ENCODE measurements around the gene TMBIM6.

Gene TMBIM6

GRCh38 chr12:49792976-49793580, 51.7 kb downstream of the TMBIM6 start:
- no peak overlapping the region for H2BK5ac ChIP-seq (ENCODE audit: low read length)
- H3K36me3 ChIP-seq (ENCODE audit: control insufficient read depth, insufficient read depth, low read length), result no peaks in the 10 kb centered on the region
- H3K23ac ChIP-seq (ENCODE audit: low read length), result no peak overlapping the region
- no peak overlapping the region for H3K4me2 ChIP-seq (ENCODE audit: low read length)
- no peaks in the 10 kb centered on the region for H3K79me1 ChIP-seq (ENCODE audit: low read length)
- H2AK5ac ChIP-seq (ENCODE audit: low read length), result no peak overlapping the region
- H2BK120ac ChIP-seq (ENCODE audit: low read depth, low read length), result no peak overlapping the region
- no peak overlapping the region for H3K56ac ChIP-seq (ENCODE audit: low read length)
- H3K4me3 ChIP-seq (ENCODE audit: low read length), result no peak overlapping the region
- H3K18ac ChIP-seq (ENCODE audit: low read length), result no peak overlapping the region
- H2BK15ac ChIP-seq (replicated peaks; ENCODE audit: low read depth), result no peak overlapping the region
- no peak overlapping the region for H3K4ac ChIP-seq (ENCODE audit: low read depth, low read length)
- H4K5ac ChIP-seq (ENCODE audit: low read length), result no peak overlapping the region
- H3K27ac ChIP-seq (ENCODE audit: low read depth, low read length), result no peak overlapping the region
- DNase-seq, result no peak
- H4K8ac ChIP-seq (ENCODE audit: low read depth, low read length), result no peak overlapping the region
- no CpG with 5 or more reads among the region's 11 CpGs for WGBS (ENCODE audit: extremely low coverage, insufficient coverage, low lambda C conversion rate)
- H3K9ac ChIP-seq (ENCODE audit: low read length), result no peak overlapping the region
- no peaks in the 10 kb centered on the region for H3K27me3 ChIP-seq (ENCODE audit: insufficient read depth, low read length, poor library complexity)
- no peaks in the 10 kb centered on the region for H3K79me2 ChIP-seq (ENCODE audit: control insufficient read depth, insufficient read depth, low read length)
- no peaks in the 10 kb centered on the region for H3K4me1 ChIP-seq (ENCODE audit: control insufficient read depth, low read depth, low read length)

- Histone ChIP-seq H3K79me1 (ENCODE audit: low read length) (no peaks in the 10 kb centered on the region), H3K4me2 (ENCODE audit: low read length) (no peak overlapping the region), H3K56ac (ENCODE audit: low read length) (no peak overlapping the region), H3K18ac (ENCODE audit: low read length) (no peak overlapping the region), H4K8ac (ENCODE audit: low read depth, low read length) (no peak overlapping the region), H3K36me3 (ENCODE audit: control insufficient read depth, insufficient read depth, low read length) (no peaks in the 10 kb centered on the region), H2BK120ac (ENCODE audit: low read depth, low read length) (no peak overlapping the region), H3K79me2 (ENCODE audit: control insufficient read depth, insufficient read depth, low read length) (no peaks in the 10 kb centered on the region), H3K27me3 (ENCODE audit: insufficient read depth, low read length, poor library complexity) (no peaks in the 10 kb centered on the region), H3K9ac (ENCODE audit: low read length) (no peak overlapping the region), H3K27ac (ENCODE audit: low read depth, low read length) (no peak overlapping the region), H3K4me3 (ENCODE audit: low read length) (no peak overlapping the region), H4K5ac (ENCODE audit: low read length) (no peak overlapping the region), H3K4me1 (ENCODE audit: control insufficient read depth, low read depth, low read length) (no peaks in the 10 kb centered on the region), H3K4ac (ENCODE audit: low read depth, low read length) (no peak overlapping the region), H3K23ac (ENCODE audit: low read length) (no peak overlapping the region), H2BK5ac (ENCODE audit: low read length) (no peak overlapping the region), H2BK15ac (replicated peaks; ENCODE audit: low read depth) (no peak overlapping the region), H2AK5ac (ENCODE audit: low read length) (no peak overlapping the region)
- DNase-seq, result no peak
- WGBS (ENCODE audit: extremely low coverage, insufficient coverage, low lambda C conversion rate), result no CpG with 5 or more reads among the region's 9 CpGs
These were observed 52.3 kb downstream of the TMBIM6 start for GRCh38 chr12:49793620-49794019.

DNA sequence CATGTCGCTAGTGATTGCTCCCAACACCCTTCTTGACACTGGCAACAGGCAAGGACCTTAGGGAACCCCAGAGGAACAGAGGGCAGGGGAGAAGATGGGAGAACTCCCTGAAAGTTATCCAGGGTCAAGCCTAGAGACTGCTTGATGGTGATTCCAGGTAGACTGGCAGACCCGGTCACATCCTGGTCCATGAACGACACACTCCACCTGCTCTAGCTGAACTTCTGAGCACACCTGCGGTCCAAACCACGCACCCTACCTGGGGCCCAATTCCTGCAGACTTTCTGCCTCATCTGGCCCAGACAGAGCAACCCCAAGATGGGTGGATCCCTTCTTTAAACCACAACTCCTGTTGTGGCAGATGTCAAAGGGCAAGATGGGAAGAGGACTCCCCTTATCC, 52.7 kb downstream of the TMBIM6 start:
- Histone ChIP-seq H3K27ac (ENCODE audit: low read depth, low read length) (no peak overlapping the region), H3K27me3 (ENCODE audit: insufficient read depth, low read length, poor library complexity) (no peaks in the 10 kb centered on the region), H3K4me3 (ENCODE audit: low read length) (no peak overlapping the region), H3K4me1 (ENCODE audit: control insufficient read depth, low read depth, low read length) (no peaks in the 10 kb centered on the region), H3K4ac (ENCODE audit: low read depth, low read length) (no peak overlapping the region), H3K4me2 (ENCODE audit: low read length) (no peak overlapping the region), H2BK5ac (ENCODE audit: low read length) (no peak overlapping the region), H2BK120ac (ENCODE audit: low read depth, low read length) (no peak overlapping the region), H3K79me1 (ENCODE audit: low read length) (no peaks in the 10 kb centered on the region), H3K56ac (ENCODE audit: low read length) (no peak overlapping the region), H2AK5ac (ENCODE audit: low read length) (no peak overlapping the region), H3K23ac (ENCODE audit: low read length) (no peak overlapping the region), H2BK15ac (replicated peaks; ENCODE audit: low read depth) (no peak overlapping the region), H4K5ac (ENCODE audit: low read length) (no peak overlapping the region), H3K9ac (ENCODE audit: low read length) (no peak overlapping the region), H4K8ac (ENCODE audit: low read depth, low read length) (no peak overlapping the region), H3K79me2 (ENCODE audit: control insufficient read depth, insufficient read depth, low read length) (no peaks in the 10 kb centered on the region), H3K36me3 (ENCODE audit: control insufficient read depth, insufficient read depth, low read length) (no peaks in the 10 kb centered on the region), H3K18ac (ENCODE audit: low read length) (no peak overlapping the region)
- WGBS (ENCODE audit: extremely low coverage, insufficient coverage, low lambda C conversion rate), result no CpG with 5 or more reads among the region's 5 CpGs
- no peak for DNase-seq

DNA sequence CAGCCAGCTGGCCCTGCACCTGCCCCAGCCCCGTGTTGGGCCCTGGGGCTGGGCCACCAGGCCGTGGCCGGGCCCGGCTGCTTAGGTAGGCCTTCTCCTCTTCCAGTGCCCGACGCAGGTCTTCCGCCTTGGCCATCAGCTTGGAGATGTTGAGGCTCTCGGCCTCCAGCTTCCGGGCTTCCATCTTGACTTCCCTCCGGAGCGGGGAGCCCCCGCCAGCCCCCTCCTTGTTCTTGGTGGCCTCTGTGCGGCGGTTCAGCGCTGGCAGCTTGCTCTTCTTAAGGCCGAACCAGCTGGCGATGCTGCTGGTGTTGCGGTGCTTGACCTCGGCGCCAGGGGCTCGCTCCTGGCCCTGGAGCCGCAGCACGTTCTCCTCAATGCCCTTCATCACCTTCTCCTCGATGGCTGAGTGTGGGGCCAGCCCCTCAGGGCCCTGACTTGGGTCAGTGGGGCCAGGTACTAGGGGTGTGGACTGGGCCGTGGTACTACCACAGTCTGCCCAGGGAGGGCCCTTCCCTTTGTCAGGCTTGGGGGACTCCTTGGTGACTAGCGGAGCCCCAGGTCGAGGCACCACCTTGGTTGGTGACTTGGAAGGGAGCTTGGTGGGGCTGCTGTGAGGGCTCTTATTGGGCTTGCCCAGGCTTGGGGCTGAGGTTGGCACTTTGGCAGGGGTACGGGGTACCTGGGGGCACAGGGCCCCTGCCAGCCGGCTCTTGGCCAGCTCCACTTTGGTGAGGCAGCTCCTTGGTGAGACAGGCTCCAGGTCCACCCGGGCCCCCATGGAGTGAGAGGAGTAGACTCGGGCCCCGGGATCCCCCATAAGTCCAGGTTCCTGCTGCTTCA, 53.7 kb downstream of the TMBIM6 start:
- Histone ChIP-seq H3K23ac (ENCODE audit: low read length) (no peak overlapping the region), H3K4me1 (ENCODE audit: control insufficient read depth, low read depth, low read length) (no peaks in the 10 kb centered on the region), H3K79me2 (ENCODE audit: control insufficient read depth, insufficient read depth, low read length) (no peaks in the 10 kb centered on the region), H3K4me2 (ENCODE audit: low read length) (no peak overlapping the region), H2BK5ac (ENCODE audit: low read length) (no peak overlapping the region), H3K27me3 (ENCODE audit: insufficient read depth, low read length, poor library complexity) (no peaks in the 10 kb centered on the region), H4K5ac (ENCODE audit: low read length) (no peak overlapping the region), H3K27ac (ENCODE audit: low read depth, low read length) (no peak overlapping the region), H3K9ac (ENCODE audit: low read length) (no peak overlapping the region), H4K8ac (ENCODE audit: low read depth, low read length) (no peak overlapping the region), H3K79me1 (ENCODE audit: low read length) (no peaks in the 10 kb centered on the region), H2AK5ac (ENCODE audit: low read length) (no peak overlapping the region), H3K4ac (ENCODE audit: low read depth, low read length) (no peak overlapping the region), H3K56ac (ENCODE audit: low read length) (no peak overlapping the region), H2BK15ac (replicated peaks; ENCODE audit: low read depth) (no peak overlapping the region), H3K18ac (ENCODE audit: low read length) (no peak overlapping the region), H3K36me3 (ENCODE audit: control insufficient read depth, insufficient read depth, low read length) (no peaks in the 10 kb centered on the region), H2BK120ac (ENCODE audit: low read depth, low read length) (no peak overlapping the region), H3K4me3 (ENCODE audit: low read length) (no peak overlapping the region)
- no peak for DNase-seq
- no CpG with 5 or more reads among the region's 32 CpGs for WGBS (ENCODE audit: extremely low coverage, insufficient coverage, low lambda C conversion rate)

DNA sequence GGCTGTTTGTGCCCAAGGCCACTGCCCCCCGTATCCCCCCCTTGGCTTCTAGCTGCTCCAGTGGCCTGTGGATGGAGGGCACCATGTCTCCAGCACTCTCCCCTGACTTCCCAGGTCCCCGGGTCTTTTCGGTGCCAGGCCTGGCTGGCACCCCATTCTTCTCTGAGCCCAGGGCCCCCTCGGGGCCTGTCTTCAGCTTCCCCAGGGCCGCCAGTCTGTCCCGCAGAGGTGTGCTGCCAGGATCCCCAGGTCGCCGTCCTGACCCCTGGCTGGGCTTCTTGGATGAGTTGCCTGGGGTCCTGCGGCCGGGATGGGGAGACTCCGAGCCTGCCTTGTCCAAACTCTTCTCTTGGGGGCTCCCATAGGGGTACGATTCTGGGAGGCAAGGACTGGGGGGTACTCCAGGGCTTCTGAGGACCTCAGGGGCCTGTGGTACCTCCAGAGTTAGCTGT, 54.3 kb downstream of the TMBIM6 start:
- H3K27me3 ChIP-seq (ENCODE audit: insufficient read depth, low read length, poor library complexity), result no peaks in the 10 kb centered on the region
- H2BK120ac ChIP-seq (ENCODE audit: low read depth, low read length), result no peak overlapping the region
- no peak for DNase-seq
- H2BK5ac ChIP-seq (ENCODE audit: low read length), result no peak overlapping the region
- H3K36me3 ChIP-seq (ENCODE audit: control insufficient read depth, insufficient read depth, low read length), result no peaks in the 10 kb centered on the region
- H3K9ac ChIP-seq (ENCODE audit: low read length), result no peak overlapping the region
- no peak overlapping the region for H3K56ac ChIP-seq (ENCODE audit: low read length)
- H3K4me1 ChIP-seq (ENCODE audit: control insufficient read depth, low read depth, low read length), result no peaks in the 10 kb centered on the region
- no peak overlapping the region for H3K4me3 ChIP-seq (ENCODE audit: low read length)
- no CpG with 5 or more reads among the region's 12 CpGs for WGBS (ENCODE audit: extremely low coverage, insufficient coverage, low lambda C conversion rate)
- no peaks in the 10 kb centered on the region for H3K79me1 ChIP-seq (ENCODE audit: low read length)
- H3K23ac ChIP-seq (ENCODE audit: low read length), result no peak overlapping the region
- H3K4me2 ChIP-seq (ENCODE audit: low read length), result no peak overlapping the region
- no peak overlapping the region for H2BK15ac ChIP-seq (replicated peaks; ENCODE audit: low read depth)
- no peak overlapping the region for H4K5ac ChIP-seq (ENCODE audit: low read length)
- no peak overlapping the region for H3K18ac ChIP-seq (ENCODE audit: low read length)
- H3K79me2 ChIP-seq (ENCODE audit: control insufficient read depth, insufficient read depth, low read length), result no peaks in the 10 kb centered on the region
- no peak overlapping the region for H2AK5ac ChIP-seq (ENCODE audit: low read length)
- H3K27ac ChIP-seq (ENCODE audit: low read depth, low read length), result no peak overlapping the region
- H3K4ac ChIP-seq (ENCODE audit: low read depth, low read length), result no peak overlapping the region
- no peak overlapping the region for H4K8ac ChIP-seq (ENCODE audit: low read depth, low read length)
